ENCODE measurements around the gene CCDC12. TPM values are rescaled to one million over a fixed set of nuclear protein-coding genes. Genes with fewer than 3 reads are reported as not detected.

CCDC12 gene
- total and polyA plus RNA-seq, 9 of the 15 experiments (the other 6 are each of a cell fraction or from before 2014, with no cell fraction given): 8.9 to 201 (median 86.9) TPM

- TF ChIP-seq, protein P1, sequence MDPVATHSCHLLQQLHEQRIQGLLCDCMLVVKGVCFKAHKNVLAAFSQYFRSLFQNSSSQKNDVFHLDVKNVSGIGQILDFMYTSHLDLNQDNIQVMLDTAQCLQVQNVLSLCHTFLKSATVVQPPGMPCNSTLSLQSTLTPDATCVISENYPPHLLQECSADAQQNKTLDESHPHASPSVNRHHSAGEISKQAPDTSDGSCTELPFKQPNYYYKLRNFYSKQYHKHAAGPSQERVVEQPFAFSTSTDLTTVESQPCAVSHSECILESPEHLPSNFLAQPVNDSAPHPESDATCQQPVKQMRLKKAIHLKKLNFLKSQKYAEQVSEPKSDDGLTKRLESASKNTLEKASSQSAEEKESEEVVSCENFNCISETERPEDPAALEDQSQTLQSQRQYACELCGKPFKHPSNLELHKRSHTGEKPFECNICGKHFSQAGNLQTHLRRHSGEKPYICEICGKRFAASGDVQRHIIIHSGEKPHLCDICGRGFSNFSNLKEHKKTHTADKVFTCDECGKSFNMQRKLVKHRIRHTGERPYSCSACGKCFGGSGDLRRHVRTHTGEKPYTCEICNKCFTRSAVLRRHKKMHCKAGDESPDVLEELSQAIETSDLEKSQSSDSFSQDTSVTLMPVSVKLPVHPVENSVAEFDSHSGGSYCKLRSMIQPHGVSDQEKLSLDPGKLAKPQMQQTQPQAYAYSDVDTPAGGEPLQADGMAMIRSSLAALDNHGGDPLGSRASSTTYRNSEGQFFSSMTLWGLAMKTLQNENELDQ (CRISPR knock-in tag; IDR thresholded peaks at IDR 0.05; ENCODE audit: borderline replicate concordance): no peak
- TF ChIP-seq POLR2B (IDR thresholded peaks at IDR 0.05; ENCODE audit: low read depth, partially characterized antibody) (no peak), NFYB (IDR thresholded peaks at IDR 0.05; ENCODE audit: extremely low read depth, insufficient read length) (peak; percentile 37), ZC3H8 (IDR thresholded peaks at IDR 0.05) (no peak), SIX5 (IDR thresholded peaks at IDR 0.05; ENCODE audit: borderline replicate concordance in 1 of 2, insufficient read depth in 1 of 2, low read depth in 1 of 2, low read length in 2 of 2) (no peak), MIER1 (IDR thresholded peaks at IDR 0.05; ENCODE audit: low read depth) (no peak), TSC22D4 (tag; IDR thresholded peaks at IDR 0.05) (no peak), THAP12 (CRISPR knock-in tag; IDR thresholded peaks at IDR 0.05) (no peak), C11orf30 (IDR thresholded peaks at IDR 0.05; ENCODE audit: low read depth) (peak; percentile 91), MBD2 (IDR thresholded peaks at IDR 0.05; ENCODE audit: borderline replicate concordance, low read depth) (0 out of 2 replicates have a peak, but pooled peaks have one; percentile 20), ETV5 (CRISPR knock-in tag; IDR thresholded peaks at IDR 0.05; ENCODE audit: low read depth) (peak; percentile 65; the same call in 1 of the 2 replicates), OTX1 (CRISPR knock-in tag; IDR thresholded peaks at IDR 0.05) (no peak), TAL1 (IDR thresholded peaks at IDR 0.05) (peak; percentile 32; the same call in 1 of the 2 replicates), ZNF41 (CRISPR knock-in tag; conservative IDR thresholded peaks at IDR 0.05) (no peak), KLF13 (tag; IDR thresholded peaks at IDR 0.05; ENCODE audit: borderline replicate concordance, low read depth) (no peak), NR1H2 (CRISPR knock-in tag; IDR thresholded peaks at IDR 0.05) (no peak), NBN (IDR thresholded peaks at IDR 0.05; ENCODE audit: low read depth) (peak; percentile 25; the same call in 1 of the 2 replicates)
- TF ChIP-seq, protein P2, sequence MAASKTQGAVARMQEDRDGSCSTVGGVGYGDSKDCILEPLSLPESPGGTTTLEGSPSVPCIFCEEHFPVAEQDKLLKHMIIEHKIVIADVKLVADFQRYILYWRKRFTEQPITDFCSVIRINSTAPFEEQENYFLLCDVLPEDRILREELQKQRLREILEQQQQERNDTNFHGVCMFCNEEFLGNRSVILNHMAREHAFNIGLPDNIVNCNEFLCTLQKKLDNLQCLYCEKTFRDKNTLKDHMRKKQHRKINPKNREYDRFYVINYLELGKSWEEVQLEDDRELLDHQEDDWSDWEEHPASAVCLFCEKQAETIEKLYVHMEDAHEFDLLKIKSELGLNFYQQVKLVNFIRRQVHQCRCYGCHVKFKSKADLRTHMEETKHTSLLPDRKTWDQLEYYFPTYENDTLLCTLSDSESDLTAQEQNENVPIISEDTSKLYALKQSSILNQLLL (CRISPR knock-in tag; IDR thresholded peaks at IDR 0.05; ENCODE audit: borderline replicate concordance): no peak
- TF ChIP-seq, protein P3, sequence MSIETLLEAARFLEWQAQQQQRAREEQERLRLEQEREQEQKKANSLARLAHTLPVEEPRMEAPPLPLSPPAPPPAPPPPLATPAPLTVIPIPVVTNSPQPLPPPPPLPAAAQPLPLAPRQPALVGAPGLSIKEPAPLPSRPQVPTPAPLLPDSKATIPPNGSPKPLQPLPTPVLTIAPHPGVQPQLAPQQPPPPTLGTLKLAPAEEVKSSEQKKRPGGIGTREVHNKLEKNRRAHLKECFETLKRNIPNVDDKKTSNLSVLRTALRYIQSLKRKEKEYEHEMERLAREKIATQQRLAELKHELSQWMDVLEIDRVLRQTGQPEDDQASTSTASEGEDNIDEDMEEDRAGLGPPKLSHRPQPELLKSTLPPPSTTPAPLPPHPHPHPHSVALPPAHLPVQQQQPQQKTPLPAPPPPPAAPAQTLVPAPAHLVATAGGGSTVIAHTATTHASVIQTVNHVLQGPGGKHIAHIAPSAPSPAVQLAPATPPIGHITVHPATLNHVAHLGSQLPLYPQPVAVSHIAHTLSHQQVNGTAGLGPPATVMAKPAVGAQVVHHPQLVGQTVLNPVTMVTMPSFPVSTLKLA (conservative IDR thresholded peaks at IDR 0.05): 0 out of 4 replicates have a peak, but pooled peaks of 1 of the 2 experiments have one; percentile 18
- TF ChIP-seq, protein P4, sequence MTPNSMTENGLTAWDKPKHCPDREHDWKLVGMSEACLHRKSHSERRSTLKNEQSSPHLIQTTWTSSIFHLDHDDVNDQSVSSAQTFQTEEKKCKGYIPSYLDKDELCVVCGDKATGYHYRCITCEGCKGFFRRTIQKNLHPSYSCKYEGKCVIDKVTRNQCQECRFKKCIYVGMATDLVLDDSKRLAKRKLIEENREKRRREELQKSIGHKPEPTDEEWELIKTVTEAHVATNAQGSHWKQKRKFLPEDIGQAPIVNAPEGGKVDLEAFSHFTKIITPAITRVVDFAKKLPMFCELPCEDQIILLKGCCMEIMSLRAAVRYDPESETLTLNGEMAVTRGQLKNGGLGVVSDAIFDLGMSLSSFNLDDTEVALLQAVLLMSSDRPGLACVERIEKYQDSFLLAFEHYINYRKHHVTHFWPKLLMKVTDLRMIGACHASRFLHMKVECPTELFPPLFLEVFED (CRISPR knock-in tag; conservative IDR thresholded peaks at IDR 0.05): no peak
Measured at GRCh38 chr3:47016934-47017435, 40.4 kb upstream of the CCDC12 start (continued).
